HUES64 (cell line): Measurements from ENCODE around the gene MACF1.

ENCODE experiments used
- H3K27ac ChIP-seq: 2 replicates; pipeline ENCODE4 v1.7.0; 2013; ENCODE audit warnings: low read depth, low read length, inconsistent platforms
- H3K27me3 ChIP-seq: 2 replicates; pipeline ENCODE4 v1.6.1; 2013; ENCODE audit warnings: mild to moderate bottlenecking, low read length; ENCODE audit not compliant: insufficient read depth
- H3K36me3 ChIP-seq: 2 replicates; pipeline ENCODE4 v1.6.1; 2013; ENCODE audit warnings: mild to moderate bottlenecking, low read length; ENCODE audit not compliant: insufficient read depth
- H3K4me1 ChIP-seq: 2 replicates; pipeline ENCODE4 v1.6.1; 2013; ENCODE audit warnings: mild to moderate bottlenecking, low read length, moderate library complexity; ENCODE audit not compliant: insufficient read depth
- H3K4me3 ChIP-seq: 2 replicates; pipeline ENCODE4 v1.5.1; 2013; ENCODE audit warnings: mild to moderate bottlenecking, low read length, moderate library complexity
- H3K9ac ChIP-seq: 2 replicates; pipeline ENCODE4 v1.6.1; 2013; ENCODE audit warnings: mild to moderate bottlenecking, low read depth, low read length
- H3K9me3 ChIP-seq: 2 replicates; pipeline ENCODE4 v1.6.1; 2013; ENCODE audit warnings: low read depth, low read length; ENCODE audit not compliant: insufficient read depth
- WGBS: fragments of 150-250, 120-280 bp; methylation state at CpG from one replicate; pipeline ENCODE4 v1.1.7; 2013; ENCODE audit warnings: missing lambda C conversion rate; 5-methylcytosine and 5-hydroxymethylcytosine counted together

Gene MACF1

DNA sequence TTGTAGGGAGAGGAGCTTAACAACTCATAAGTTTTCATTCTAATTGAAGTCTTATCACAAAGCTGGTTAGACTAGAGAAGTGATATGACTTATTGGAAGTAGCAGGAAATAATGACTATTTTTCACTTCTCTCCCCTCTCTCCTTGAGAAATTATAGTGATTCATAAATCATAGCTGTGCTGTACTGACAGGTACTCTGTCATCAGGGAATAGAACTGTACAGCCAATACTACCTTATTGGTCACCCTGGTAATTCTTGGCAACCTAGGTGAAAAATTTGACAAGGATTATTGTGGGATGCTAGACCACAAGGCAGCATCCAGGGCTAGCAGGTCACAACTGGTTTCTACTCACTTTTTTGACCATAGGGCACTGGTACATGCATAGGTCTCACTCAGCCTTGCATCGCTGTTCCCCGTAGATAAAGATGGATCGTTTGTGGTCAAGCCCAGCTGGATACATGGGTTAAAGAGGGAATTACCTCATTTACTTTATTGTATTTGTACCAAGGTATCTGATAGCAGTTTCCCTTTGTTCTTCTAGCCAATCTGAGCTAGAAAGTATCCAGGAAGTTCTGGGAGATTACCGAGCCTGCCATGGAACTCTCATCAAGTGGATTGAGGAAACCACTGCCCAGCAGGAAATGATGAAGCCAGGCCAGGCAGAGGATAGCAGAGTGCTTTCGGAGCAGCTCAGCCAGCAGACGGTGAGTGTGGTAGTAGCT, 113.6 kb downstream of the MACF1 start:
- Histone ChIP-seq H3K27me3 (no peaks in the 10 kb centered on the region), H3K9ac (no peak overlapping the region), H3K9me3 (no peaks in the 10 kb centered on the region), H3K4me1 (no peaks in the 10 kb centered on the region), H3K36me3 (peaks cover 97% of the 10 kb centered on the region), H3K4me3 (no peak overlapping the region), H3K27ac (no peak overlapping the region)
- 86% methylated on average over 6 of the region's 6 CpGs for WGBS

GRCh38 chr1:39321979-39322378, 117.5 kb downstream of the MACF1 start:
- no peak overlapping the region for H3K4me3 ChIP-seq
- H3K27me3 ChIP-seq: no peaks in the 10 kb centered on the region
- H3K36me3 ChIP-seq: peaks cover 99% of the 10 kb centered on the region
- no peak overlapping the region for H3K27ac ChIP-seq
- 100% methylated on average over 1 of the region's 1 CpG for WGBS
- no peak overlapping the region for H3K9ac ChIP-seq
- no peaks in the 10 kb centered on the region for H3K9me3 ChIP-seq
- H3K4me1 ChIP-seq: no peaks in the 10 kb centered on the region

- H3K36me3 ChIP-seq: peaks cover 99% of the 10 kb centered on the region
- H3K9ac ChIP-seq: no peak overlapping the region
- WGBS: 93% methylated on average over 6 of the region's 6 CpGs
- H3K9me3 ChIP-seq: no peaks in the 10 kb centered on the region
- H3K4me3 ChIP-seq: no peak overlapping the region
- no peak overlapping the region for H3K27ac ChIP-seq
- no peaks in the 10 kb centered on the region for H3K4me1 ChIP-seq
- H3K27me3 ChIP-seq: no peaks in the 10 kb centered on the region
Measured at GRCh38 chr1:39322431-39322830, 117.9 kb downstream of the MACF1 start.

DNA sequence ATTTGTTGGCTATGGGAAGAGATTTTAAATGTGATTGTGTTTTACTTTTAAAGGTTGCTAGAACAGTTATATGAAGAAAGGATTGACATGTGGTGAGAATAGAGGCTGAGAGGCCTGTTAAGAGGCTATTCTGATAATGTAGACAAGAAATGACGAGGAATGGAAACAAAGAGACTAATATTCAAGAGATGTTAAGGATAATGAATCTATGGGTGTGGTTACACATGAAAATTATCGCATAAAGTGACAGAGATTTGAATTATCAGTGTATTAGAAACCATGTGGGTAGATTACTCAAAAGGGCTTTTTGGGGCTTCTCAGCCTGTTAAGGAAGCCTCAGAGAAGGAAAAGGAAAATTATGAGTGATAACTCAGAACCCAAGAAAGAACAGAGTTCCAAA, 120.4 kb downstream of the MACF1 start:
- peaks cover 99% of the 10 kb centered on the region for H3K36me3 ChIP-seq
- H3K27me3 ChIP-seq: no peaks in the 10 kb centered on the region
- H3K9me3 ChIP-seq: no peaks in the 10 kb centered on the region
- no peak overlapping the region for H3K9ac ChIP-seq
- no peak overlapping the region for H3K4me3 ChIP-seq
- no peaks in the 10 kb centered on the region for H3K4me1 ChIP-seq
- WGBS: 93% methylated on average over 2 of the region's 2 CpGs
- H3K27ac ChIP-seq: no peak overlapping the region

- Histone ChIP-seq H3K4me3 (no peak overlapping the region), H3K27me3 (no peaks in the 10 kb centered on the region), H3K9ac (no peak overlapping the region), H3K4me1 (no peaks in the 10 kb centered on the region), H3K27ac (no peak overlapping the region), H3K9me3 (no peaks in the 10 kb centered on the region), H3K36me3 (peaks cover 99% of the 10 kb centered on the region)
- 100% methylated on average over 1 of the region's 1 CpG for WGBS
Measured at GRCh38 chr1:39326836-39327235, 122.3 kb downstream of the MACF1 start.

DNA sequence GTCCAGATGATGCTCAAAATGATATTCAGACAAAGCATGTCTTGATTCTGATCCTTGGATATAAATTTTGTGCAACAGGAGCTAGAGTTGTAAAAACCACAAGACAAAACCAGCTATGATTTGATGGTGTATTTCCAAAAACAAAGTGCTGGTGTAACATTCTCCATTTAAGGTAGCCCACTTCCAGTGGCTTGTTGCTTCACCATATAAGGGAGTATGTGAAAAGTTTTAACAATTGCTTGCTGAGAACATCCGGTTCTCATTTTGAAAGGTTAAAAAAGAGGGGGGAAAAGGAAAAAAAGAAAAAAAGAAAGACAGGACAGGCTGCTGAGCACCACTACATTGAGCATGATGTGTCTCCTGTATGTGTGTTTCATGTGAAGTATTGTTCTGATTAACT, 123.6 kb downstream of the MACF1 start:
- Histone ChIP-seq H3K4me1 (no peaks in the 10 kb centered on the region), H3K36me3 (peaks cover 99% of the 10 kb centered on the region), H3K27ac (no peak overlapping the region), H3K9me3 (no peaks in the 10 kb centered on the region), H3K9ac (no peak overlapping the region), H3K27me3 (no peaks in the 10 kb centered on the region), H3K4me3 (no peak overlapping the region)
- WGBS: 93% methylated on average over 1 of the region's 1 CpG

GRCh38 chr1:39328586-39329121, 124.2 kb downstream of the MACF1 start:
- H3K27me3 ChIP-seq: no peaks in the 10 kb centered on the region
- H3K4me1 ChIP-seq: no peaks in the 10 kb centered on the region
- H3K36me3 ChIP-seq: peaks cover 99% of the 10 kb centered on the region
- H3K27ac ChIP-seq: no peak overlapping the region
- WGBS: 94% methylated on average over 4 of the region's 4 CpGs
- no peak overlapping the region for H3K4me3 ChIP-seq
- no peak overlapping the region for H3K9ac ChIP-seq
- H3K9me3 ChIP-seq: no peaks in the 10 kb centered on the region

- H3K27ac ChIP-seq: no peak overlapping the region
- H3K27me3 ChIP-seq: no peaks in the 10 kb centered on the region
- peaks cover 100% of the 10 kb centered on the region for H3K36me3 ChIP-seq
- H3K9ac ChIP-seq: no peak overlapping the region
- H3K9me3 ChIP-seq: no peaks in the 10 kb centered on the region
- 95% methylated on average over 5 of the region's 5 CpGs for WGBS
- H3K4me3 ChIP-seq: no peak overlapping the region
- H3K4me1 ChIP-seq: no peaks in the 10 kb centered on the region
Measured at GRCh38 chr1:39331647-39332046, 127.2 kb downstream of the MACF1 start.

DNA sequence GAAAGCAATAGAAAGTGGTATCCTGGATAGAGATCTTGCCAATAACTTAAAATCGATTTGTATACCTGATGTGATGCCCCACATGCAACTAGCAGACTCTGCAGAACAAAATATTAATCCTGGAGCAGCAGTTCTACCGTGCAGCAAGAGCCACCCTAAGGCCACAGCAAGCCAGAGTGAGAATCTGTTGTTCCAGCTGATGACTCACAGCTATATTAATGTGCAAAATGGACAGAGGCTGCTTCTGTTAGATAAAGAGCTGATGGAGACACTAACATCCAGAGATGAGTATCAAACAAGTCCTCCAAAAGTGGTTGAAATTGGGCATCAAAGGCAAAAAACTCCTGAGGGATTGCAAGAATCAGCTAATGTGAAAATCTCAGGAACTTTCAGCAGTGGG, 127.8 kb downstream of the MACF1 start:
- WGBS: 90% methylated on average over 2 of the region's 2 CpGs
- Histone ChIP-seq H3K4me1 (no peaks in the 10 kb centered on the region), H3K9ac (no peak overlapping the region), H3K27me3 (no peaks in the 10 kb centered on the region), H3K4me3 (no peak overlapping the region), H3K36me3 (peaks cover 100% of the 10 kb centered on the region), H3K9me3 (no peaks in the 10 kb centered on the region), H3K27ac (no peak overlapping the region)

- Histone ChIP-seq H3K4me1 (no peaks in the 10 kb centered on the region), H3K9me3 (no peaks in the 10 kb centered on the region), H3K9ac (no peak overlapping the region), H3K4me3 (no peak overlapping the region), H3K27me3 (no peaks in the 10 kb centered on the region), H3K27ac (no peak overlapping the region), H3K36me3 (peaks cover 98% of the 10 kb centered on the region)
- WGBS: 92% methylated on average over 2 of the region's 2 CpGs
Measured at GRCh38 chr1:39332828-39333227, 128.3 kb downstream of the MACF1 start.

DNA sequence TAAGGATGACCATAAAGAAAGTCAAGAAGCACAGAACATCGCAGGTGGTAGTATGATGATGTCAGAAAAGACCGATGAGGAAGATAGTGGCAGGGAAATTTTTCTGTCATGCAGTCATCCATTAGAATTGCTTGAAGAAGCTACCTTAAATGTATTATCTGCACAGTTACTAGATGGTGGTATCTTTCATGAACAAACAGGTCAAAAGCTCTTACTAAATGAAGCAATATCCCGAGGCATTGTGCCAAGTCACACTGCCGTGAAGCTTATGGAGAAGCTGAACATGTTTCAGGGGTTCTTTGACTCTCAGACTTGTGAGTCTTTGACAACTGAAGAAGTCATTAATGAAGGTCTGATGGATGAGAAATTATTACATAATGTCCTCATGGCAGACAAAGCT, 128.8 kb downstream of the MACF1 start:
- Histone ChIP-seq H3K27ac (no peak overlapping the region), H3K27me3 (no peaks in the 10 kb centered on the region), H3K9me3 (no peaks in the 10 kb centered on the region), H3K4me3 (no peak overlapping the region), H3K9ac (no peak overlapping the region), H3K36me3 (peaks cover 98% of the 10 kb centered on the region), H3K4me1 (no peaks in the 10 kb centered on the region)
- WGBS: 95% methylated on average over 4 of the region's 4 CpGs

- 89% methylated on average over 3 of the region's 3 CpGs for WGBS
- Histone ChIP-seq H3K4me1 (no peaks in the 10 kb centered on the region), H3K27ac (no peak overlapping the region), H3K27me3 (no peaks in the 10 kb centered on the region), H3K36me3 (peaks cover 98% of the 10 kb centered on the region), H3K9ac (no peak overlapping the region), H3K4me3 (no peak overlapping the region), H3K9me3 (no peaks in the 10 kb centered on the region)
Measured at GRCh38 chr1:39335216-39335615, 130.7 kb downstream of the MACF1 start.
